GM21717 (cell line): ENCODE measurements around the gene EDEM1.
"Not testable (repeated sequence)": the region's sequence is repeated elsewhere in the genome, so short reads cannot be mapped to it uniquely, and the experiment has no call there.

Source experiments
- ATAC-seq: cut with Tn5 transposase; IDR thresholded peaks from one replicate; pipeline ENCODE4 v1.9.1; 2021; ENCODE audit warnings: mild to moderate bottlenecking, moderate library complexity; ENCODE audit not compliant: unreplicated experiment

EDEM1 gene

DNA sequence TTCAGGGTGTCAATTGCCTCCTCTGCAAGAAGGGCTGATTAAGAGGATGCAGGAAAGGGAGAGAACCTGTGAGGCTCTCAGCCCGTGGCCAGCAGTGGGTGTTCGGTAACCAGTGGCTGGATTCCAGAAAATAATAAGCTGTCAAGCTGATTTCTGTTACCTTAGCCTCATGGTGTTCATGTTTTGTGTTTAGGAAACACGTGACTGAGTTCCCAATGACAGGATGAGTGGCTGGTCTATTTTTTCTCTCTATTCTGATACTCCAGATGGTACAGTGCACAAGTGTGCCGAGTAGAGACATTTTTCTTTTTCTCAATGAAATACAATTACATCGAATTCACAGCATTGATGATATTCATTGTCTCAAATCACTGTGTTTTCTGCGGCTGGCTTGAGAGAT is 43.6 kb downstream of the EDEM1 start:
- ATAC-seq: no peak

GRCh38 chr3:5231487-5231886 is 44.0 kb downstream of the EDEM1 start:
- no peak for ATAC-seq

DNA sequence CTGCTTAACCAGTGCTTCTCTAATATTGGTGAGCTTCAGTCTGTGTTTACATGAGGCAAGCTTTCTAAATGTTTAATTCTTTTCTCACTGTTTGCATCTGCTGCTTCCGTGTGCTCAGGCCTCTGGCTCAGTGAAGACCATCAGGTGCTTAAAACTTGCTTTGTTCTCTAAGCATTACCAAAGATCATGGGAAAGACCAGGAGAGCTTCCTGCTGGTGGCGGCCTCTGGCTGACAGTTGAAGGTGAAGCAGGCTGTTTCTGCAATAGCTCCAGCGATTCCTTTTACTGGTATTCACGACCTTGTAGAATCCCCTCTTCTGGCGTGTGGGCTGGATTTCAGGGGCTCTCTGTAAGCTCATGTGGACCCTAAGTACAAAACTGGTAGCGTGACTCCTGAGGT is 45.1 kb downstream of the EDEM1 start:
- ATAC-seq: no peak

GRCh38 chr3:5233026-5233425 is 45.5 kb downstream of the EDEM1 start:
- ATAC-seq: no peak

DNA sequence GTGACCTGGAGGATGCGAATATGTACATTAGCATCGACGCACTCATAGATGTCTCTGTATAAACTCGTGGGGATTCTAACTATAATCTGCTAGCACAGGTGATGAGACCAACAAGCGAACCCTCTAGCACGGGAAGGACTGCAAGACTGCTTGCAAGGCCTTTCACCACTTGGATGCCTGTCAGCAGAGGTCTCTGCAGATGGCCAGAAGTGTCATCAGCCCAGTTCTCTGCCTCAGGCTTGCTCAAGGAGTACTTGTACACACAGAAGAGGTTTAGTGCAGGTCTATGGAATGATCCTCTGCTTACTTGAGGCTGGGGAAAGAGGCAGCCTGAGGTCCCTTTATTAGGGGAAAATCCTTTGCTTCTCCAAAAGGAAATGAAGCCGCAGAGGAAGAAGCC is 48.1 kb downstream of the EDEM1 start:
- ATAC-seq: no peak

- no peak for ATAC-seq
Measured at GRCh38 chr3:5238545-5238944, 51.0 kb downstream of the EDEM1 start.

DNA sequence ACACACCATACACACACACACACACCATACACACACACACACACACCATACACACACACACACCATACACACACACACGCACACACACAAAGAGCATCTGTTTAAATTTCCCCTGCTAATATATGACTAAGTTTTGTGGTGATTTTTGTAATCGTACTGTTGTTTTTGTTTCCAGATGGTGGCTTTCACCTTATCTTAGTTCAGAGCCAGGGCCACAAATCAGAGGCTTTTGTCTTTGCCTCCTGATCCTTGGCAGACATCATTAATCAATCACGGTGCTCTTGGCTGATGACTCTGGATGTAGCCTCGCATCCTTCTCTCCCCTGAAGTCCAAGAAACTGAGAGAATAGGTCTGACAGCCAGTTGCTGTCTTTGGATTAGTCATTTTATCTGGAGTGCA is 52.1 kb downstream of the EDEM1 start:
- ATAC-seq: no peak

DNA sequence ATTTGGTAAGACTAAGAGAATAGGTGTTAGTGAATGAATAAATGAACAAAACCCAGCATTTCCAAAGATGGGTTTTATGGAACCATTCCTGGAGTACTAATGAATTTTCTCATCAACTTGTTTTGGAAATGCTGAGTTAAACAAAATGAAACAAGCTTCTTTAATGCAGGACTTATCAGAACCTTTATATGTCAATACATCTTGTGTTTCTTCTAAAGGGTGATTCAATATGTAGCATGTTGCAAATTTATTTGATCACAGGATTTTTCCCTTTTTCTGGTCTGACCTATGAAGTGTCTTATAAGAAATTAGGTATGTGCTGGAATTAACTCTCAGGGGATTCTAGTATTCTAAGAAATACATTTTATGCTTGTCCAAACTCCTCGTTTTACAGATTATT is 53.2 kb downstream of the EDEM1 start:
- ATAC-seq: no peak

- not testable (repeated sequence) for ATAC-seq
Measured at GRCh38 chr3:5242785-5243184, 55.3 kb downstream of the EDEM1 start.

- no peak for ATAC-seq
Measured at GRCh38 chr3:5245927-5246326, 58.4 kb downstream of the EDEM1 start.

GRCh38 chr3:5248822-5249221 is 61.3 kb downstream of the EDEM1 start:
- ATAC-seq: no peak

DNA sequence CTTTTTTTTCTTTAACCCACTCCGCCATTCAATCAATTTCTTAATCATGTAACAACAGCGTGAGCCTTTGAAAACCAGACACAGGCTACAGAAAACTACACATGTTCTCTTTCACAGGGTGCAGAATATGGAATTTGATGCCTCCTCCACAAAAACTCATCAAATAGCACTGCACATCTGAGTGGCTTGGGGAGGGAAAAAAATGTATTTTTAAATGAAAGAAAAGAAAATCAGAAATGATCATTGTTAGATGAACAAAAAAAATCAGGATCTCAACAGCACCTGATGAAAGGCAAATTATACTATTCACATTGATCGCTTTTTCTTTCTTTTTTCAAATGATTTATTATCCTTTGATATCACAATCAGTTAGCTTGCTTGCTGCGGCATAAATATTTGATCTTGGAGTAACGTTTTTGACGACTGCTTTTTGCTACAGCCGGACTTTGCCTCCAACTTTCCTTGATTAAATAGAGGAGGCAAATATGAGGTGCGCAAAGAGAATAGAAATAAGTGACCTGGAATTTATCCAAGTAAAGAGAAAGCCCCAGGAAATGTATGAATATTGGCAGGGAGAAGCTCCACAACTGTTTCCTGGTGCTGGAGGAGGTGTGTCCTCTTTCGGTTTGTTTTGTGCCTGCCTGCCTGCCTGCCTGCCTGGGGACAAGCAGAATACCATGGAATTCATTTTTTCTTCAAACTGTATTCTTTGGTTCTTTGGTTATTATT is 63.1 kb downstream of the EDEM1 start:
- no peak for ATAC-seq

GRCh38 chr3:5251196-5251583 is 63.7 kb downstream of the EDEM1 start:
- ATAC-seq: no peak

DNA sequence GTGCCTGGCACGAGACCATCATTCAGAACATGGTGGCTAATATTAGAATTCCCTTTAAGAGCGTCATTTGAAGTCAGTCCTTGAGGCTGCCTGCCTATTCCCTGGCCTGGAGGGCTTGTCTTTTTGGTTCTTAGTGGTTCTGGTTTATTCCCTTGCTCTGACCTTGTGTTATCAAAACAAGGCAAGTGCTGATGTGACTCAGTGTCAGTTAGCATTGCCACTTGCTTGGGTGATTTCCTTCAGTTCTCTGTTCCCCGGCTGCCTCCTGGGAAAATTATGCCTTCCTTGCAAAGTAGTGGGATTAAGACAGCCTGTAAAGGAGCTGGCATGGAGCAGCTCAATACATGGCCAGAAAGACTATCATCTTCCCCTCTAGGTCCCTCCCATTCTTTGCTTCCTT is 64.6 kb downstream of the EDEM1 start:
- ATAC-seq: no peak

DNA sequence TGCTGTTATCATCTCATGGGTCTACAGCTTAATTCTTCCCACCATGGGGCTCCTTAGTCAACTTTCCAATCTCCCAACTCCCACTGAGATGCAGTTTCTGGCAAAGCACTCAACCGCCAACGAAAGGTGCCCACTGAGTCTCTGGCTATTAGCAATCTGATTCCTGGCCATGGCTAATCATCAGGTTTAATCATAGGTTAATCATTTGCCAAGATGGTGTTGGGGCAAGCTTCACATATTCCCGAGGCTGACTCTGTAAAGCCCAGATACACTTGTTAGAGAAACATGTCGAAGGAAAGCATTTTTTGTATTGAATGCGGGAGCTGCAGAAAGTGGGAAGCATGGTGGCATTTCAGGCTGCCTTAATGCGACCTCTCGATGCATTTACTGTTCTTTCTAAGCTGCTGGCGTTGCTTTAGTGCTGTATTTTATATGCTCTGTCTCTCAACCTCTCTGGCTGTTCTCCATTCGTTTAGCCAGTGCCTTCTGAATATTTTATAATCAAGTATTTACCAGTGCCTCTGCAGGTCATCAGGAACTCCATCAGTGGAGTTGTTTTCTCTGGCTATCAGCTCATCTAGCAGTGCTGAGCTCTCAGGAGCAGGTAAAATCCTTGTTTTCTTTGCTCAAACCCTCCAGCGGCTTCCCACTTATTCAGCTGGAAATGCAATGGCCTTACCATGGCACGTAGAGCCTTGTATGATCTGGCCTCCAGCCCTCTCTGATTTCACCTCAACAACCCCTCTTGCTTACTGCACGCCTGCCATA is 67.0 kb downstream of the EDEM1 start:
- ATAC-seq: no peak

- ATAC-seq: no peak
Measured at GRCh38 chr3:5255404-5256344, 68.2 kb downstream of the EDEM1 start.

DNA sequence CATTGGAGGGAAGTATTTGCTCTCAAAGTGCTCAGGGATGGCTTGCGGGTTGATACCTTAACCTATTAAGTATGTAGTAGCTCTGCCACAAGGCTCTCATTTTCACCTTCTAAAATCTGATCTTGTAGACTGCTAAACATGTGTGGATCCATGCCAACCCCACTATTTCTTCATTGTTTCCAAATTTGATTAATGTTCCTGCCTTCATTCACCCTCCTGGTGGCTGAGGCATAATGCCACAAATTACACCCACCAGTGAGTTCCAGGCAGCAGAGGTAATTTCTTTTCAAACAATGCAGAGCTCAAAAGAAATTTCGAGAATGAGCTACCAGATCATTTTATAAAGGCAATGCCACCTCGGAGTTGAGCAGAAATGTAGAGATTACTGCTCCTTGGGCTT is 71.0 kb downstream of the EDEM1 start:
- no peak for ATAC-seq

DNA sequence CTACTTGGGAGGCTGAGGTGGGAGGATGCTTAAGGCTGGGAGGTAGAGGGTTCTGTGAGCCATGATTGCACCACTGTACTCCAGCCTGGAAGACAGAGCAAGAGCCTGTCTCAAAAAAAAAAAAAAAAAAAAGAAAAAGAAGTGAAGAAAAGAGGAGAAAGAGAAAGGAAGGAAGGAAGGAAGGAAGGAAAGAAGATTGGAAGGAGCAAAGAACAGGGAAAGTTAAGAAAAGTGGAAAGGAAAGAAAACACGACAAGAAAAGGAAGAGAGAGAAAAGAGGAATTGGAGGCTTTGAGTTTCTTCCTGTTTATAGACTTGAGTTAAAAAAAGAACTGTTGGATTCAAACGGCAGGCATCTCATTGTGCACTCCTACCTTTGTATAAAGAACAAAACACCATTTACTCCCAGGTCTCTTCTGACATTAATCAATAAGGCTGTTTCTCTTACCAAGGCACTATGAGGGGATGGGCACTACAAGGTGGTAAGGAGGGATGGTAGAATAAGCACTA is 73.5 kb downstream of the EDEM1 start:
- ATAC-seq: no peak

DNA sequence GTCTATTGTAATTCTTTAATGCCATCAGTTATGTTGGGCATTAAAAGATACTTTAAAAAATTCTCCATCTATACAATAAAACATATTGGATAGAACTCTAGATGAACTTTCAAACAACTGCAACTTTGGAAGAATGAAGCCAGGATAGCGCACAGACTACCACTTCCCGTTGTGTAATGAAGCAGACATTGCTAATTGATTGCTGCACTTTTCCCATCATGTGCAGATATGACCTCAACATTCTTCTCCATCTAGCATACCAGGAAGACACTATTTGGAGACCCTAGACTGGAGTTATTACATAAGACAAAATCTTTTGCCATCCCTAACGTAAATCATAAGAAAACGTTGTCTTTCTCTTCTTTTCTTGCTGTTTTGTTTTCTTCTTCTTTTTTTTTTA is 75.0 kb downstream of the EDEM1 start:
- no peak for ATAC-seq

DNA sequence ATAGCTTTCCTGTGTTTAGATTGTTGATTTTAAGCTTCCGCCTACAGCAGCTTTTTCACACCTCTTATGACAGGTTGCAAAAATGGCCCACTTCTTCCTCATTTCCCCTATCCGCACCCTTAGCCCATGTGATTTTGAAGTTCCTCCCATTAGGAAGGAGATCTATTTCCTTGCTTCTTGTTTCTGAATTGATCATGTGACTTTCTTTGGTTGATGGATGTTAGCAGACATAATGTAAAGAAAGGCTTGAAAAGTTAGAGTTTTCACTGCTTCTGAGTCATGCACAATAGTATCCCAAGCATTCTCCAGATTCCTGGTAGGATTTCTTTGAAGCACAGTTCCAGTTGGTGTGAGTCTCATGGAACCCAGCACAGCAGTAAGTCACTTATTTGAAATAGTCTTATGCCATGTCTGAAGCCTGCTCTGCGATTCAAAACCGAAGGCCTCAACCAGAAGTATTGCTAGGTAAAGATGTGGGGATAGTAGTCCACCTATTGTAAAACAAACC is 76.6 kb downstream of the EDEM1 start:
- no peak for ATAC-seq
